Measurements from ENCODE around the gene TBC1D16. TPM values are rescaled to one million over a fixed set of nuclear protein-coding genes. Genes with fewer than 3 reads are reported as not detected.

TBC1D16 gene
- total RNA-seq, 1 experiment from 2014 or later, result 85.8 TPM

DNA sequence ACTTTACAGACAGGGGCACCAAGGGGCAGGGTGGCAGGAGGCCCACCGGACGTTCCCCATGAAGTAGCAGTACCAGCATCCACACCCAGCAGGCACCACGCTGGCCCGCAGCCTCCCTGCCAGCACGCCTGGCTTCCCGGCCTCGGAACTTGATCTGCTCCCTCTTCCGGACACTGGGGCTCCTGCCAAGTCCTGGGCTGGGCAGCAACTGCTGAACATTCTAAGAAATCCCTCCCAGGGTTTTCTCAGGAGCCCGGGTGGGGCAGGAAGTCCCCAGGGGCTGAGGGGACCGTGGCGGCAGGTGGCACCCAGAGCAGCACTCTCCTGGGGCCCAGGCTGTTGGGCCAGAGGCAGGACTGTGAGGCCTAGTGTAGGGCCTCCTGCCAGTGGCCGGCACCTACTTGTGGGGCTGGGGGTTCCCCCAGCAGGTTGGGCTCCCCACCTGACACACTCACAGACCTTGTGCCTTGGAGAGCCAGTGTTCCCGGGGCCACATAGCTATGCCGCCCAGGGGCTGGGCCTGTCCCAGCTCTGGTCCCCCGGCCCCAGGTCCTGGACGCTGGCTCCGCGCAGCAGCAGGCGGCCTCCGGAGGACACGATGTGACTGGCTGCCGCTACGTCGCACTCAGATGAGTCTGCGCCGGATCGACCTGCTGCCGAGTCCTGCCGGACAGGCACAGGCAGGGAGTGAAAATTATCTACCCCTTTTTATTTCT lies 110.3 kb downstream of the TBC1D16 start:
- H3K18ac ChIP-seq (ENCODE audit: insufficient read length, low read depth, low read length), result no peak overlapping the region
- H3K23ac ChIP-seq (ENCODE audit: insufficient read length, low read depth, low read length), result no peak overlapping the region
- no peaks in the 10 kb centered on the region for H4K20me1 ChIP-seq (ENCODE audit: control insufficient read depth, insufficient read depth, insufficient read length)
- no peak overlapping the region for H2BK12ac ChIP-seq (ENCODE audit: insufficient read length, low read depth, low read length)
- H3K27me3 ChIP-seq (ENCODE audit: insufficient read depth, low read length), result no peaks in the 10 kb centered on the region
- H3K23me2 ChIP-seq (ENCODE audit: insufficient read length, low read depth, low read length, poor library complexity, severe bottlenecking), result peaks cover 3% of the 10 kb centered on the region
- Mint-ChIP-seq H3K4me1 (peaks cover 12 to 29% of the 10 kb centered on the region in 2 experiments), H3K27me3 (ENCODE audit: low read depth) (peaks cover 27% of the 10 kb centered on the region), H3K36me3 (ENCODE audit: insufficient read depth in 1 of 3, low read depth in 3 of 3) (no peaks in the 10 kb centered on the region), H3K4me3 (no peak overlapping the region), H3K9me3 (no peaks in the 10 kb centered on the region; a peak in 1 of 5 replicates), H3K27ac (no peak overlapping the region)
- H3K4ac ChIP-seq (ENCODE audit: low read depth, low read length), result no peak overlapping the region
- no peak overlapping the region for H4K8ac ChIP-seq (replicated peaks; ENCODE audit: insufficient read length, low read depth, low read length)
- H3K79me1 ChIP-seq (ENCODE audit: insufficient read depth, low read depth, low read length, poor library complexity, severe bottlenecking), result no peaks in the 10 kb centered on the region
- no peak overlapping the region for H3K9ac ChIP-seq (ENCODE audit: extremely low read depth, insufficient read length, low read length)
- no peak overlapping the region for H2AK5ac ChIP-seq (ENCODE audit: insufficient read length, low read length)
- no peak overlapping the region for H2BK20ac ChIP-seq (ENCODE audit: low read depth, low read length, poor library complexity, severe bottlenecking)
- no peak for DNase-seq
- H2AFZ ChIP-seq (ENCODE audit: low read length), result no peak overlapping the region
- H3K9me3 ChIP-seq (ENCODE audit: control insufficient read depth, low read depth, low read length), result no peaks in the 10 kb centered on the region
- H4K91ac ChIP-seq (ENCODE audit: insufficient read length, low read depth, low read length), result no peak overlapping the region
- no peak overlapping the region for H2BK5ac ChIP-seq (ENCODE audit: insufficient read length, low read length)
- no CpG with 5 or more reads among the region's 29 CpGs for WGBS (ENCODE audit: extremely low coverage, insufficient read length, low lambda C conversion rate)
- H3K4me2 ChIP-seq (ENCODE audit: insufficient read depth, insufficient read length, low read length), result no peak overlapping the region
- H4K5ac ChIP-seq (ENCODE audit: insufficient read length, low read depth, low read length), result no peak overlapping the region
- no peaks in the 10 kb centered on the region for H3K79me2 ChIP-seq (ENCODE audit: insufficient read depth, low read length)
- TF ChIP-seq, protein P1, sequence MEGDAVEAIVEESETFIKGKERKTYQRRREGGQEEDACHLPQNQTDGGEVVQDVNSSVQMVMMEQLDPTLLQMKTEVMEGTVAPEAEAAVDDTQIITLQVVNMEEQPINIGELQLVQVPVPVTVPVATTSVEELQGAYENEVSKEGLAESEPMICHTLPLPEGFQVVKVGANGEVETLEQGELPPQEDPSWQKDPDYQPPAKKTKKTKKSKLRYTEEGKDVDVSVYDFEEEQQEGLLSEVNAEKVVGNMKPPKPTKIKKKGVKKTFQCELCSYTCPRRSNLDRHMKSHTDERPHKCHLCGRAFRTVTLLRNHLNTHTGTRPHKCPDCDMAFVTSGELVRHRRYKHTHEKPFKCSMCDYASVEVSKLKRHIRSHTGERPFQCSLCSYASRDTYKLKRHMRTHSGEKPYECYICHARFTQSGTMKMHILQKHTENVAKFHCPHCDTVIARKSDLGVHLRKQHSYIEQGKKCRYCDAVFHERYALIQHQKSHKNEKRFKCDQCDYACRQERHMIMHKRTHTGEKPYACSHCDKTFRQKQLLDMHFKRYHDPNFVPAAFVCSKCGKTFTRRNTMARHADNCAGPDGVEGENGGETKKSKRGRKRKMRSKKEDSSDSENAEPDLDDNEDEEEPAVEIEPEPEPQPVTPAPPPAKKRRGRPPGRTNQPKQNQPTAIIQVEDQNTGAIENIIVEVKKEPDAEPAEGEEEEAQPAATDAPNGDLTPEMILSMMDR (conservative IDR thresholded peaks at IDR 0.05), result 0 out of 3 replicates have a peak, but pooled peaks have one; percentile 11
- H3K56ac ChIP-seq (ENCODE audit: insufficient read length, low read depth, low read length), result no peak overlapping the region
- H3T11ph ChIP-seq (ENCODE audit: low read length), result no peak overlapping the region
- H2BK120ac ChIP-seq (ENCODE audit: low read depth, low read length, poor library complexity, severe bottlenecking), result no peak overlapping the region
- H3K14ac ChIP-seq (ENCODE audit: insufficient read depth, low read length), result no peak overlapping the region
- H3K4me1 ChIP-seq (ENCODE audit: insufficient read depth, low read length), result no peaks in the 10 kb centered on the region
- no peak overlapping the region for H3K27ac ChIP-seq (ENCODE audit: insufficient read length, low read depth, low read length)
- H2BK15ac ChIP-seq (ENCODE audit: low read depth, low read length), result no peak overlapping the region
